Measurements from ENCODE around the gene GPR108.
"Not testable (repeated sequence)": the region's sequence is repeated elsewhere in the genome, so short reads cannot be mapped to it uniquely, and the experiment has no call there.

Gene GPR108

GRCh38 chr19:6774821-6775707, 37.7 kb upstream of the GPR108 start:
- no peak for ATAC-seq
- TF ChIP-seq GLIS3 (CRISPR knock-in tag; IDR thresholded peaks at IDR 0.05) (no peak), TCF4 (CRISPR knock-in tag; IDR thresholded peaks at IDR 0.05; ENCODE audit: borderline replicate concordance) (no peak), ZFP3 (CRISPR knock-in tag; IDR thresholded peaks at IDR 0.05) (peak; percentile 94), POU6F1 (CRISPR knock-in tag; IDR thresholded peaks at IDR 0.05; ENCODE audit: borderline replicate concordance, low read depth) (no peak), RARB (CRISPR knock-in tag; IDR thresholded peaks at IDR 0.05) (no peak), ZC3H10 (CRISPR knock-in tag; IDR thresholded peaks at IDR 0.05) (no peak)

GRCh38 chr19:6773323-6773931, 36.0 kb upstream of the GPR108 start:
- no peak for ATAC-seq
- TF ChIP-seq RARB (CRISPR knock-in tag; IDR thresholded peaks at IDR 0.05) (no peak), ZNF8 (CRISPR knock-in tag; IDR thresholded peaks at IDR 0.05) (no peak), ZNF565 (CRISPR knock-in tag; conservative IDR thresholded peaks at IDR 0.05; ENCODE audit: low read depth) (no peak), TOX (CRISPR knock-in tag; IDR thresholded peaks at IDR 0.05; ENCODE audit: borderline replicate concordance) (no peak), ZFP3 (CRISPR knock-in tag; IDR thresholded peaks at IDR 0.05) (no peak), CSDC2 (CRISPR knock-in tag; IDR thresholded peaks at IDR 0.05) (no peak)

GRCh38 chr19:6772866-6773322, 35.5 kb upstream of the GPR108 start:
- TF ChIP-seq CSDC2 (CRISPR knock-in tag; IDR thresholded peaks at IDR 0.05): no peak
- no peak for TF ChIP-seq SNAI2 (CRISPR knock-in tag; IDR thresholded peaks at IDR 0.05)
- no peak for TF ChIP-seq TCF4 (CRISPR knock-in tag; IDR thresholded peaks at IDR 0.05; ENCODE audit: borderline replicate concordance)
- TF ChIP-seq ZFP3 (CRISPR knock-in tag; IDR thresholded peaks at IDR 0.05): no peak
- TF ChIP-seq ZC3H10 (CRISPR knock-in tag; IDR thresholded peaks at IDR 0.05): no peak
- ATAC-seq: no peak; the same call in 2 of the 3 replicates

GRCh38 chr19:6772028-6772865, 34.9 kb upstream of the GPR108 start, which contains the start of gene VAV1:
Gene VAV1 (plus strand): TSS chr19:6772708. CDS start chr19:6772808, 100 bp downstream.
- peak; percentile 16; the same call in 1 of the 3 replicates for ATAC-seq
- no peak for TF ChIP-seq ISL1 (CRISPR knock-in tag; IDR thresholded peaks at IDR 0.05)
- TF ChIP-seq TOX (CRISPR knock-in tag; IDR thresholded peaks at IDR 0.05; ENCODE audit: borderline replicate concordance): no peak
- TF ChIP-seq ZNF70 (CRISPR knock-in tag; IDR thresholded peaks at IDR 0.05): no peak
- no peak for TF ChIP-seq GLIS3 (CRISPR knock-in tag; IDR thresholded peaks at IDR 0.05)
- TF ChIP-seq TCF4 (CRISPR knock-in tag; IDR thresholded peaks at IDR 0.05; ENCODE audit: borderline replicate concordance): no peak
- no peak for TF ChIP-seq BACH2 (CRISPR knock-in tag; IDR thresholded peaks at IDR 0.05; ENCODE audit: borderline replicate concordance)
- no peak for TF ChIP-seq POU6F1 (CRISPR knock-in tag; IDR thresholded peaks at IDR 0.05; ENCODE audit: borderline replicate concordance, low read depth)
- TF ChIP-seq CSDC2 (CRISPR knock-in tag; IDR thresholded peaks at IDR 0.05): no peak
- TF ChIP-seq ESRRG (CRISPR knock-in tag; IDR thresholded peaks at IDR 0.05): no peak
- no peak for TF ChIP-seq RARB (CRISPR knock-in tag; IDR thresholded peaks at IDR 0.05)
- no peak for TF ChIP-seq SNAI2 (CRISPR knock-in tag; IDR thresholded peaks at IDR 0.05)
- no peak for TF ChIP-seq PPARA (CRISPR knock-in tag; IDR thresholded peaks at IDR 0.05; ENCODE audit: borderline replicate concordance)
- TF ChIP-seq ZNF565 (CRISPR knock-in tag; conservative IDR thresholded peaks at IDR 0.05; ENCODE audit: low read depth): no peak
- no peak for TF ChIP-seq CSRNP3 (CRISPR knock-in tag; IDR thresholded peaks at IDR 0.05)
- TF ChIP-seq ARNTL (CRISPR knock-in tag; IDR thresholded peaks at IDR 0.05; ENCODE audit: borderline replicate concordance, low read depth): no peak
- TF ChIP-seq ZNF8 (CRISPR knock-in tag; IDR thresholded peaks at IDR 0.05): no peak

- ATAC-seq: not testable (repeated sequence)
Measured at GRCh38 chr19:6771648-6772027, 34.3 kb upstream of the GPR108 start.

Measured in SK-N-SH treated with all-trans-retinoic acid at 6 μM for 48 hours (cell line).